Kasumi-1 (cell line): ENCODE data around the gene DET1.
A peak's percentile ranks its signal among the peaks of the same experiment; 100 is the strongest.
"Not testable (repeated sequence)": the region's sequence is repeated elsewhere in the genome, so short reads cannot be mapped to it uniquely, and the experiment has no call there.

Source experiments
- DNase-seq, 2 experiments: peaks; one replicate each; lab custom pipeline; 2025; lab: John Stamatoyannopoulos, UW

Gene DET1

DNA sequence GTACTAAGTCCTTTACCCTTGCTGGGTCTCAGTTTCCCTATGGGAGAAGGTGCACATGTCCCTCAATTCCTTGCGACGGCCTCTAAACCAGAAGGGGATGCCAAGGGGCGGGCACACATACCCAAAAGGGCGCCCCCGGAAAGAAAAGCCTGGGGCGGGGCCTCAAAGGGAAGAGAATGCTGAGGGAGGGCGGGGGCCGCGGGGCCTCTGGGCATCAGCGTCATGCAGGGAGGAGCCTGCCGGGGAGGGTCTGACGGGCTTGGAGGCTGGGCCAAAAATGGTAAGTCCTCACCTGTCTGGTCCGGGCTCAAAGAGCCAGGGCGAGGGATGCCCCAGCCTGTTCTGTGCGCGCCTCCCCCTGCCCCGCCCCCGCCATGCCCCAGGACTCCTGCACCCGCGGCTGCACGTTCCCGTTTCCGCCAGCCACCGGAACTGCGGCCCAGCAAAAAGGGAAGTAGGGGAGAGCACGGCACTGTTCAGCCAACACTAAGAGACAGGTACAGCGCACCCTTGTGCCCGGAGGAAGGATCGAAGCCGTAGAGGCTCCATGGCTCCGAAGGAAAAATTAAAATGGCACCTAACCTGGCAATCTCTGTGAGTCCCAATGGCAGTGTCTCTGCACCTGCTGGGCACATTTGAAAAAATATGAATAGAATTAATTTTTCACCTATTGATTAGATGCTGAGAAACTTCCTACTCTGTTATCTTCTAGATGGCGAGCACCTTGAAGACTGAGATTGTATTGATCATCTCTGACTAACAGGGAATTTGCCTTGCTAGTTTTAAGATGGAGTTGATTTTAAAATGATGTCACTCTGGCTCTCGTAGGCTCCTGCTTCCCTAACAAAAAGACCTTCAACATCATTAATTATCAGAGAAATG lies at the start of gene DET1:
Gene DET1, minus strand, starts transcription at position 434 of the 882 bp plus-strand sequence. CDS start 14,976 bp downstream, outside the sequence.
- peak; percentile 98 for DNase-seq

GRCh38 chr15:88591384-88591783 lies 44.9 kb upstream of the DET1 start:
- DNase-seq = no peak

- no peak for DNase-seq
These were observed 44.3 kb upstream of the DET1 start for GRCh38 chr15:88590759-88591158.

GRCh38 chr15:88586401-88587162 lies 40.1 kb upstream of the DET1 start:
- no peak for DNase-seq

DNA sequence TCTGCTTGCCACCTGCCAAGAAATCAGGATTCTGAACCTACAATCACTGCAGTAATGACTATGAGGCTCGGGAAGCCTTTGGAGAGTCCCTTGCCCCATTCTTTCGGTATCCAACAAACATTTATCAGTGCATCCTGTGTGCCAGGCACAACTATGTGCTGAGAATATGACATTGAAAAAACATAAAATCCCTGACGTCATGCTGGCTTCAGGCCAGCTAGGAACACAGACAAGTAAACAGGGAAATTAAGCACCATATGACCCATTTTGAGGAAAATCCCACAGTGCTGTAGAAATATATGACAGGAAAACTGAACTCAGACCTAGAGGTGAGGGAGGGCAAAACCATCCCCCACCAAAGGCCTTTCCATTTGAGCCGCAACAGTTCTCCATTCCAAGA lies 34.1 kb upstream of the DET1 start:
- DNase-seq = no peak

- DNase-seq = no peak
These were observed 32.8 kb upstream of the DET1 start for GRCh38 chr15:88579322-88579721.

DNA sequence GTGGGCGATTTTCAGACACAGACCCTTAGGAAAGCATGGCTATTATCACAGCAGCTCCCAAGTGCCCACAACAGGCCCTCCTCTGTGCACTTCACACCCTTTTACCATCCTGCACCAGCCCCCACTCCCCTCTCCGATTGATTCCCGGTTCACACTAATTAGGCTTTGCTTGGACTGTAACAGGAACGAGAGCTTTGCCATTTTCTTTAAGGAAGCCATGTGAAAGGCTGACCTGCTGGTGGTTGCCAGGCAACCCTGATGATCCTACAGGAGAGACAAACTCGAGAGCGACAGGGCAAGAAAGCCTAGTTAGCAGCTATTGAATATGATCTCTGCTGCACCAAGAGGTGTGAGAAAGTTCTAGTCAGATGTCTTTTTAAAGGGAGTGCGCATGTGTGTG lies 28.2 kb upstream of the DET1 start:
- DNase-seq = no peak

GRCh38 chr15:88574077-88574476 lies 27.6 kb upstream of the DET1 start:
- DNase-seq = no peak

DNA sequence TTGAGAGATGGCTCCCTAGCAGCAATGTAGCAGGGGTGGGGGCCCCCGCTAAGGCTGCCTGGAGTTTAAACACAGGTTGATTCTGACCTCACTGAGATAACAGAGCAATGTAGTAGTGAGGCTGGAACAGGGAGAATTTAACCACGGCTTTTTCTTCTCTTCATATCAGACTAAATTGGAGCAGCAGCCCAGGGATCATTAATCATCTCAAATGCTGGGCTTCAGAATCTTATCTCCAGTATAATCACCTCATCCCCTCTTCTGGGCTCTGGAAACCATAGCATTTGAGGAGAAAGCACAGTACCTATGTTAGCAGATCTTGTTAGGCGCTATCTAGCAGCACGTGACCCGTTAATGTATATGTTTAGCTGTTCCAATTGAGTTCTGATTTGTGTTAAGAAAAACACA lies 25.4 kb upstream of the DET1 start:
- DNase-seq = no peak

DNA sequence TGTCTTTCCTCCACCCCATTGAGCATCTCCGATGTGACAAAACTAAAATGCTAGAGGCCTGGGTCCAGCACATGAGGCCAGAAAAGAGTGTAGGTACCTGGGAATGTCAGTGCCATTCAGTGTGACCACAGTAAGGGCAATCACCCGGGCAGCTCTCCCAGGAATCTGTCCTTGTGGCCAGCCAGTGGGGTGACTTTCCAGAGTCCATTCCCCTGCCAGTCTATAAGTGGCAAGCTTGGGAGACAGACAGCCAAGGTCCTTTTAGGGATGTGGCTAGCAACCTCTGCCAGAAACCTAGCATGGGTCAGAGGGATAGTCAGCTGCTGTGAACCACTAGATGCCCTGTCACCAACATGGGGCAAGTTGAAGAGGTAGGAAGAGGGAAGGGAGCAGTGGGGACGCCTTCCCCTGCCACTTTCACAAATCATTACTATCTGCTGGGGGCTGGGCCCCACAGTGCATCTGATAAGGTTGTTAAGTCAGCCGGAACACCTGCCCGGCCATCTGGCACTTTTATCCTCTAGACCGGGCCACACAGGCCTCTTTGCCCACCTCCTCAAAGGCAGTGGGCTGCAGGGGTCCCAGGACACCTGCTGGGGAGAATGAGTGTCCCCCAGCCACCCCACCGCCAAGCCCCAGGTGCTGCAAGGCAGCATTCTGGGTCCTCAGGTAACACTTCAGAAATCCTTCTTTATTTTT lies 24.8 kb upstream of the DET1 start:
- DNase-seq = no peak

- no peak for DNase-seq
These were observed 22.1 kb upstream of the DET1 start for GRCh38 chr15:88568589-88568988.

DNA sequence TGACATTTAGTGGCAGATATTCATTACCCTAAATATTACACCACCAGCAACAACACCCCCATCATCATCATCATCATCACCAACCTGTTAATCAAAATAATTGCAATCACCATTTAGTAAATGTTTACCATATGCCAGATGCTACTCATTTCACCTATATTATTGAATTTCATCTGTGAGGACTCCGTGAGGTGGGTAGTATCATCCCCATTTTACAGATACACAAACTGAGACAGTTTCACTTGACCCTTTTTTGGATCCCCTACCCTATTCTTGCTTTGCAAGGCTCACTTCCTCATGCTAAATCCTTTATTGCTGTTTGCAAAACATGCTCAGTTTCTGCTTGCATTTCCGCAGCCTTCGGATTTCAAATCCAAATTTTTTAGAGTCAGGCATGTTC lies 18.3 kb upstream of the DET1 start:
- no peak for DNase-seq

GRCh38 chr15:88563638-88564037 lies 17.2 kb upstream of the DET1 start:
- DNase-seq = no peak

DNA sequence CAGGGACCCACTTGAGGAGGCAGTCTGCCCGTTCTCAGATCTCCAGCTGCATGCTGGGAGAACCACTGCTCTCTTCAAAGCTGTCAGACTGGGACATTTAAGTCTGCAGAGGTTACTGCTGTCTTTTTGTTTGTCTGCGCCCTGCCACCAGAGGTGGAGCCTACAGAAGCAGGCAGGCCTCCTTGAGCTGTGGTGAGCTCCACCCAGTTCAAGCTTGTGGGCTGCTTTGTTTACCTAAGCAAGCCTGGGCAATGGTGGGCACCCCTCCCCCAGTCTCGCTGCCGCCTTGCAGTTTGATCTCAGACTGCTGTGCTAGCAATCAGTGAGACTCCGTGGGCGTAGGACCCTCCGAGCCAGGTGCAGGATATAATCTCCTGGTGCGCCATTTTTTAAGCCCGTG lies 13.1 kb upstream of the DET1 start:
- not testable (repeated sequence) for DNase-seq

DNA sequence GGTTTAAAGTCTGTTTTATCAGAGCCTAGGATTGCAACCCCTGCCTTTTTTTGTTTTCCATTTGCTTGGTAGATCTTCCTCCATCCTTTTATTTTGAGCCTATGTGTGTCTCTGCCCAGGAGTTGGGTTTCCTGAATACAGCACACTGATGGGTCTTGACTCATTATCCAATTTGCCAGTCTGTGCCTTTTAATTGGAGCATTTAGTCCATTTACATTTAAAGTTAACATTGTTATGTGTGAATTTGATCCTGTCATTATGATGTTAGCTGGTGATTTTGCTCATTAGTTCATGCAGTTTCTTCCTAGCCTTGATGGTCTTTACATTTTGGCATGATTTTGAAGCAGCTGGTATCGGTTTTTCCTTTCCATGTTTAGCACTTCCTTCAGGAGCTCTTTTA lies 11.5 kb upstream of the DET1 start:
- not testable (repeated sequence) for DNase-seq

DNA sequence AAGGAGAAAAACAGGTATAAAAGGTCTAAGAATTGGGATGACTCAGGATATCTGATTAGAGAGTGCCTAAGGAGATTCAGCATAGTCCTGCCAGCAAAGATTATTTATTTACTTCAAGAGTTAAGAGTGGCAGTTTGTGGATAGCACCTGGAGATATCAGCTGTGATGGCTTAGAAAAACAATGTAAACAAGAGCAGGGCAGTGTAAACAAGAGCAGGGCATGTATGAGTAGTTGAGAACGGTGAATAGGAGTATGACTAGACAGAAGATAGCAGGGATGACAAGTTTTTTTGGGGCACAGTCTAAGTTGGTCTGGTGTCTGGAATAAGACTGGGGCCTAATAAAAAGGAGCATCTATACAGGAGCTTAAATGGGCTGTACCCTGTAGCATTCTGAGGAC lies 1.5 kb upstream of the DET1 start:
- not testable (repeated sequence) for DNase-seq

- not testable (repeated sequence) for DNase-seq
These were observed 768 bp downstream of the DET1 start for GRCh38 chr15:88545578-88546247.

GRCh38 chr15:88543065-88543776 lies 3.3 kb downstream of the DET1 start:
- DNase-seq = no peak

DNA sequence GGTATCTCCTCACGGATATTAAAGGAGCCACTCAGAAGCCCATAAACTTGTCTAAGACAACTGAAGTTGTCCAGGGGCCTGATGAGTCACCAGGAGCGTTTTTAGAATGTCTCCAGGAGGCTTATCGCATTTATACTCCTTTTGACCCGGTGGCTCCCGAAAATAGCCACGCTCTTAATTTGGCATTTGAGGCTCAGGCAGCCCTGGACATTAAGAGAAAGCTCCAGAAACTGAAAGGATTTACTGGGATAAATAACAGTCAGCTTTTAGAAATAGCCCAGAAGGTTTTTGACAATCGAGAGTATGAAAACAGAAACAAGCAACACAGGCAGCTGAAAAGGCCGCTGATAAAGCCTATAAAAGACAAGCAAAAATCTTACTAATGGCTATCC lies 4.1 kb downstream of the DET1 start:
- DNase-seq = no peak

DNA sequence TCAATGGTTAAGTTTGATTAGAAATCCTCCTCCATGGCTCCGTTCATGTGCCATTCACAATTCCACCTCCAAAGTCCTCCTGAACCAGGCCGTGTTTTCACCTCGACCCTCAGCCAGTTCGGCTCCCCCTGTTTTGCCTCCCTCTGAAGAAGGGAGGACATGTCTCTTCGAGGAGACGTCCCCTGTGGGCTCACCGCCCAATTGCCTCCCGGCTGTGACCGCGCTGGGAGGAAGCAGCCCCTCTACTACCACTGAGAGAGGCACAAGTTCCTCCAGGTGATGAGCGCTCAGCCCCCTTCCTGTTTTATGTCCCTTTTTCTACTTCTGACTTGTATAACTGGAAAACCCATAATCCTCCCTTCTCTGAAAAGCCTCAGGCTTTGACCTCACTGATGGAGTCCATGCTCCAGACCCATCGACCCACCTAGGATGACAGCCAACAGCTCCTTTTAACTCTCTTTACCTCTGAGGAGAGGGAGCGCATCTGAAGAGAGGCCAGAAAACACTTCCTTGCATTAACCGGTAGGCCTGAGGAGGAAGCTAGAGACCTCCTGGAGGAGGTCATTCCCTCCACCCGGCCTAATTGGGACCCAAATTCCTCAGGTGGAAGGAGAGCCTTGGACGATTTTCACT lies 4.7 kb downstream of the DET1 start:
- no peak for DNase-seq

GRCh38 chr15:88541111-88541510 lies 5.4 kb downstream of the DET1 start:
- DNase-seq = not testable (repeated sequence)
